H1 (cell line): ENCODE data around the gene UGT1A10. TPM values are rescaled to one million over a fixed set of nuclear protein-coding genes. Genes with fewer than 3 reads are reported as not detected.

Experiments used
- CTCF ChIA-PET: fragments of 300-600 bp; sonication (Branson Sonifier 250); formaldehyde crosslinking; loops from one replicate; lab custom pipeline; 2021; ENCODE audit not compliant: partially characterized antibody; lab: Charles Lee
- POLR2A ChIA-PET: fragments of 300-600 bp; sonication (Branson Sonifier 250); formaldehyde crosslinking; loops from one replicate; lab custom pipeline; 2021; ENCODE audit warnings: inconsistent platforms; ENCODE audit not compliant: partially characterized antibody; lab: Charles Lee
- DNase-seq, 2 experiments: peaks; one replicate each; pipeline versions ENCODE4 v3.0.0 to v3.0.0-alpha.2; 2010 to 2022; ENCODE audit warnings: low spot score in 2 of 2, low read depth in 1 of 2, mixed read lengths in 1 of 2
- FAIRE-seq: peaks from 2 replicates; lab custom pipeline; 2011; peaks lifted over from hg19 to GRCh38; lab: Jason Lieb, UNC
- H2AFZ ChIP-seq: 2 replicates; pipeline ENCODE4 v1.8.1; 2012; ENCODE audit warnings: low read length, inconsistent platforms
- H2AK5ac ChIP-seq: 2 replicates; pipeline ENCODE4 v1.6.1; 2013; ENCODE audit warnings: low read depth, low read length
- H2BK120ac ChIP-seq: replicated peaks from 2 replicates; pipeline ENCODE3; 2013; ENCODE audit warnings: low read depth, low read length, inconsistent platforms
- H2BK12ac ChIP-seq: 2 replicates; pipeline ENCODE4 v1.6.1; 2013; ENCODE audit warnings: low read depth, low read length
- H2BK15ac ChIP-seq: 2 replicates; pipeline ENCODE4 v1.6.1; 2013; ENCODE audit warnings: low read length
- H2BK20ac ChIP-seq: 2 replicates; pipeline ENCODE4 v1.6.1; 2013; ENCODE audit warnings: low read length
- H2BK5ac ChIP-seq: 2 replicates; pipeline ENCODE4 v1.6.1; 2013; ENCODE audit warnings: low read depth, low read length
- H3K14ac ChIP-seq: 2 replicates; pipeline ENCODE4 v1.6.1; 2013; ENCODE audit warnings: inconsistent platforms; ENCODE audit not compliant: insufficient read length
- H3K18ac ChIP-seq: 2 replicates; pipeline ENCODE4 v1.6.1; 2013; ENCODE audit warnings: low read length; ENCODE audit errors: extremely low read depth
- H3K23ac ChIP-seq: 2 replicates; pipeline ENCODE4 v1.6.1; 2013; ENCODE audit warnings: inconsistent platforms; ENCODE audit not compliant: insufficient read length
- H3K23me2 ChIP-seq: 2 replicates; pipeline ENCODE4 v1.6.1; 2013; ENCODE audit warnings: low read depth, low read length
- H3K27ac ChIP-seq: 2 replicates; pipeline ENCODE4 v1.6.1; 2011; ENCODE audit warnings: low read depth, low read length, inconsistent platforms
- H3K27me3 ChIP-seq, 4 experiments: replicated peaks in 1 of 4; 1 replicate in 1 of 4; 2 replicates in 3 of 4; pipeline versions ENCODE4 v1.6.1 to v1.8.1; 2011 to 2013; ENCODE audit warnings: low read length in 3 of 4, mild to moderate bottlenecking in 3 of 4, inconsistent platforms in 2 of 4, mixed read lengths in 2 of 4, moderate library complexity in 1 of 4; ENCODE audit not compliant: control insufficient read depth in 3 of 4, insufficient read depth in 3 of 4; ENCODE audit errors: extremely low read depth in 1 of 4
- H3K36me3 ChIP-seq, 4 experiments: 2 replicates each; pipeline versions ENCODE4 v1.6.1 to v1.8.1; 2011 to 2013; ENCODE audit warnings: mild to moderate bottlenecking in 4 of 4, low read length in 3 of 4, moderate library complexity in 2 of 4, control low read depth in 1 of 4, inconsistent platforms in 1 of 4; ENCODE audit not compliant: insufficient read depth in 4 of 4, control insufficient read depth in 2 of 4
- H3K4ac ChIP-seq: replicated peaks from 2 replicates; pipeline ENCODE3; 2013; ENCODE audit warnings: low read length, low read depth, mixed read lengths, inconsistent platforms; ENCODE audit not compliant: insufficient read length
- H3K4me1 ChIP-seq, 4 experiments: replicated peaks in 1 of 4; 1 replicate in 1 of 4; 2 replicates in 3 of 4; pipeline versions ENCODE4 v1.6.1 to v1.8.1; 2011 to 2013; ENCODE audit warnings: low read length in 3 of 4, inconsistent platforms in 2 of 4, mixed read lengths in 1 of 4; ENCODE audit not compliant: insufficient read depth in 4 of 4, control insufficient read depth in 3 of 4
- H3K4me2 ChIP-seq, 2 experiments: 2 replicates each; pipeline versions ENCODE4 v1.6.1 to v1.8.1; 2011 to 2013; ENCODE audit warnings: low read depth in 2 of 2, low read length in 2 of 2, control low read depth in 1 of 2, inconsistent platforms in 1 of 2, mild to moderate bottlenecking in 1 of 2; ENCODE audit not compliant: insufficient read depth in 1 of 2
- H3K4me3 ChIP-seq, 4 experiments: fragments of 200-600, 300-600 bp in 1 of 4; sonication (generic), shearing (Covaris generic), sonication (Bioruptor Twin) in 1 of 4; 2 replicates each; pipeline versions ENCODE4 v1.5.1 to v1.8.1; 2011 to 2016; ENCODE audit warnings: low read length in 4 of 4, low read depth in 3 of 4, control low read depth in 2 of 4, inconsistent platforms in 2 of 4, mild to moderate bottlenecking in 2 of 4, mixed read lengths in 1 of 4, moderate library complexity in 1 of 4; ENCODE audit not compliant: insufficient read depth in 2 of 4; ENCODE audit errors: extremely low read depth in 1 of 4
- H3K56ac ChIP-seq: replicated peaks from 2 replicates; pipeline ENCODE3; 2013; ENCODE audit warnings: low read depth, mild to moderate bottlenecking, mixed read lengths, low read length, inconsistent platforms; ENCODE audit not compliant: insufficient read length
- H3K79me1 ChIP-seq: 2 replicates; pipeline ENCODE4 v1.6.1; 2013; ENCODE audit warnings: low read depth, low read length, control low read depth
- H3K79me2 ChIP-seq, 2 experiments: 2 replicates each; pipeline versions ENCODE4 v1.6.1 to v1.8.1; 2012 to 2013; ENCODE audit warnings: low read length in 2 of 2, mild to moderate bottlenecking in 2 of 2, inconsistent platforms in 1 of 2; ENCODE audit not compliant: insufficient read depth in 2 of 2, control insufficient read depth in 1 of 2
- H3K9ac ChIP-seq, 4 experiments: replicated peaks in 1 of 4; 1 replicate in 1 of 4; 2 replicates in 3 of 4; pipeline versions ENCODE4 v1.6.1 to v1.8.1; 2011 to 2013; ENCODE audit warnings: low read depth in 3 of 4, low read length in 3 of 4, control low read depth in 2 of 4, mild to moderate bottlenecking in 2 of 4, moderate library complexity in 2 of 4, inconsistent platforms in 1 of 4; ENCODE audit errors: extremely low read depth in 1 of 4
- H3K9me3 ChIP-seq, 2 experiments: 2 replicates each; pipeline versions ENCODE4 v1.6.1 to v1.8.1; 2012 to 2013; ENCODE audit warnings: mild to moderate bottlenecking in 2 of 2, moderate library complexity in 2 of 2, control low read depth in 1 of 2, inconsistent platforms in 1 of 2, low read depth in 1 of 2, low read length in 1 of 2, mixed read lengths in 1 of 2; ENCODE audit not compliant: insufficient read depth in 2 of 2
- H4K20me1 ChIP-seq, 2 experiments: replicated peaks in 1 of 2; 2 replicates each; pipeline versions ENCODE3 to v1.8.1; 2011 to 2013; ENCODE audit warnings: inconsistent platforms in 2 of 2, low read length in 2 of 2, mild to moderate bottlenecking in 1 of 2; ENCODE audit not compliant: insufficient read depth in 2 of 2, control insufficient read depth in 1 of 2
- H4K5ac ChIP-seq: 2 replicates; pipeline ENCODE4 v1.6.1; 2013; ENCODE audit warnings: low read length, low read depth, mixed read lengths, inconsistent platforms; ENCODE audit not compliant: insufficient read length
- H4K8ac ChIP-seq: 2 replicates; pipeline ENCODE4 v1.8.0; 2013; ENCODE audit warnings: mild to moderate bottlenecking, moderate library complexity, low read length, inconsistent platforms; ENCODE audit not compliant: insufficient read depth; ENCODE audit errors: extremely low read depth
- H4K91ac ChIP-seq: replicated peaks from 2 replicates; pipeline ENCODE3; 2013; ENCODE audit warnings: low read length, mixed read lengths, inconsistent platforms; ENCODE audit not compliant: insufficient read length
- CHD1 ChIP-seq: IDR thresholded peaks from 2 replicates; pipeline ENCODE4 v1.6.1; 2012; ENCODE audit warnings: low read depth, low read length, improper control_type of control experiment
- CTBP2 ChIP-seq: IDR thresholded peaks from 2 replicates; pipeline ENCODE4 v1.7.0; 2011; ENCODE audit warnings: borderline replicate concordance, mild to moderate bottlenecking, moderate library complexity, mixed read lengths, low read length; ENCODE audit not compliant: insufficient read depth, insufficient read length
- EGR1 ChIP-seq: IDR thresholded peaks from 2 replicates; pipeline ENCODE4 v1.6.1; 2011; ENCODE audit warnings: low read depth, low read length, borderline replicate concordance
- EP300 ChIP-seq, 2 experiments: IDR thresholded peaks; 1 replicate in 1 of 2; 2 replicates in 1 of 2; pipeline ENCODE4 v1.6.1; 2011 to 2012; ENCODE audit warnings: low read depth in 2 of 2, low read length in 2 of 2, mild to moderate bottlenecking in 2 of 2, borderline replicate concordance in 1 of 2, inconsistent platforms in 1 of 2, moderate library complexity in 1 of 2
- EZH2 ChIP-seq: fragments of 200-600 bp; sonication (generic); IDR thresholded peaks from 2 replicates; pipeline ENCODE4 v1.7.1; 2012; ENCODE audit warnings: low read depth, mild to moderate bottlenecking, moderate library complexity, low read length, inconsistent platforms; ENCODE audit not compliant: severe bottlenecking
- FOSL1 ChIP-seq: IDR thresholded peaks from 2 replicates; pipeline ENCODE4 v1.6.1; 2011; ENCODE audit warnings: mild to moderate bottlenecking, low read depth, low read length, moderate library complexity; ENCODE audit not compliant: insufficient read depth
- KDM5A ChIP-seq: fragments of 200-600 bp; IDR thresholded peaks from 2 replicates; pipeline ENCODE4 v1.7.1; 2012; ENCODE audit warnings: mild to moderate bottlenecking, low read length, inconsistent platforms, mixed read lengths
- POLR2A ChIP-seq, 2 experiments: IDR thresholded peaks; 1 replicate in 1 of 2; 2 replicates in 1 of 2; pipeline ENCODE4 v1.6.1; 2011; ENCODE audit warnings: low read depth in 2 of 2, low read length in 2 of 2, mild to moderate bottlenecking in 2 of 2; ENCODE audit errors: control extremely low read depth in 1 of 2
- POLR2AphosphoS5 ChIP-seq: IDR thresholded peaks from 2 replicates; pipeline ENCODE4 v1.6.1; 2011; ENCODE audit warnings: low read depth, low read length
- SIX5 ChIP-seq: IDR thresholded peaks from 2 replicates; pipeline ENCODE4 v1.6.1; 2011; ENCODE audit warnings: mild to moderate bottlenecking, low read depth, low read length
- SP1 ChIP-seq: IDR thresholded peaks from 2 replicates; pipeline ENCODE4 v1.6.1; 2011; ENCODE audit warnings: low read depth, low read length
- SP2 ChIP-seq: IDR thresholded peaks from 2 replicates; pipeline ENCODE4 v1.6.1; 2012; ENCODE audit warnings: mild to moderate bottlenecking, low read length, inconsistent platforms
- SP4 ChIP-seq: IDR thresholded peaks from 2 replicates; pipeline ENCODE4 v1.6.1; 2012; ENCODE audit warnings: low read length, inconsistent platforms
- ZNF274 ChIP-seq: IDR thresholded peaks from 2 replicates; pipeline ENCODE4 v1.7.0; 2012; ENCODE audit warnings: low read length, borderline replicate concordance; ENCODE audit errors: extremely low read depth
- WGBS, 2 experiments: shearing (Covaris generic) in 1 of 2; methylation state at CpG; one replicate each; pipeline versions ENCODE4 v1.1.6 to v1.1.7; 2013 to 2015; ENCODE audit warnings: low lambda C conversion rate in 2 of 2, mixed read lengths in 2 of 2, inconsistent platforms in 1 of 2, low coverage in 1 of 2, missing lambda C conversion rate in 1 of 2; ENCODE audit not compliant: insufficient replicate concordance in 2 of 2, insufficient coverage in 1 of 2, insufficient read length in 1 of 2; ENCODE audit errors: extremely low coverage in 1 of 2, missing lambda C conversion rate in 1 of 2; 5-methylcytosine and 5-hydroxymethylcytosine counted together
- polyA plus RNA-seq, 7 experiments: library from polyadenylated mRNA; depleted of rRNA in 3 of 7; stranded (reverse) in 5 of 7; unstranded in 2 of 7; fragments of >200 nt in 5 of 7; fragments of 200-250 nt in 2 of 7; gene quantifications; 1 replicate in 5 of 7; 2 replicates in 1 of 7; 4 replicates in 1 of 7; pipeline versions ENCODE4 v1.2.1 to v1.2.3, GENCODE V29; 2011 to 2013; ENCODE audit warnings: missing spikeins in 2 of 7, mixed read lengths in 2 of 7
- total RNA-seq: library from RNA; stranded (reverse); fragmentation: NEBNext Ultra II Directional; extraction: Animal tissue kit (Norgen Biotek cat#: 25700); gene quantifications from 2 replicates; pipeline ENCODE4 v1.2.1, GENCODE V29; 2021
- TF ChIP-seq, protein P1 (sequence below): IDR thresholded peaks from 2 replicates; pipeline ENCODE4 v1.6.1; 2011; ENCODE audit warnings: low read depth, mild to moderate bottlenecking, low read length; ENCODE audit not compliant: insufficient read depth

Gene UGT1A10
- total and polyA plus RNA-seq, 2 of the 8 experiments (the other 6 are each of a cell fraction or from before 2014, with no cell fraction given), result not detected

GRCh38 chr2:233773854-233774253 lies 137.6 kb downstream of the UGT1A10 start:
- no peak overlapping the region for H2BK120ac ChIP-seq
- no peak overlapping the region for H3K4me3 ChIP-seq
- no peaks in the 10 kb centered on the region for H4K20me1 ChIP-seq
- no peak overlapping the region for H3K23ac ChIP-seq
- no peak overlapping the region for H4K91ac ChIP-seq
- H3K4me1 ChIP-seq, result no peaks in the 10 kb centered on the region
- ChIA-PET POLR2A (no interaction called here), CTCF (no interaction called here)
- FAIRE-seq (no peak), DNase-seq (no peak)
- H3K18ac ChIP-seq, result no peak overlapping the region
- no peak overlapping the region for H3K4me2 ChIP-seq
- H3K79me1 ChIP-seq, result no peaks in the 10 kb centered on the region
- peaks cover 2% of the 10 kb centered on the region; the same call in 1 of the 2 replicates for H3K23me2 ChIP-seq
- H2AK5ac ChIP-seq, result no peak overlapping the region
- H2AFZ ChIP-seq, result no peak overlapping the region
- WGBS, 2 experiments, result 94% methylated on average over 5 of the region's 5 CpGs; no CpG with 5 or more reads in 1 of the 2 experiments
- H3K9ac ChIP-seq, result no peak overlapping the region
- H3K14ac ChIP-seq, result no peak overlapping the region
- H4K8ac ChIP-seq, result no peak overlapping the region
- no peaks in the 10 kb centered on the region for H3K27me3 ChIP-seq
- no peak overlapping the region for H2BK15ac ChIP-seq
- H2BK20ac ChIP-seq, result no peak overlapping the region
- no peaks in the 10 kb centered on the region for H3K36me3 ChIP-seq
- no peak overlapping the region for H3K4ac ChIP-seq
- H3K79me2 ChIP-seq, result no peaks in the 10 kb centered on the region
- H2BK12ac ChIP-seq, result no peak overlapping the region
- H3K56ac ChIP-seq, result no peak overlapping the region
- H3K9me3 ChIP-seq, result peaks cover 7 to 17% of the 10 kb centered on the region in 2 experiments; a peak in 3 of 4 replicates
- no peak overlapping the region for H2BK5ac ChIP-seq
- H3K27ac ChIP-seq, result no peak overlapping the region
- H4K5ac ChIP-seq, result no peak overlapping the region
- TF ChIP-seq CHD1 (no peak), CTBP2 (no peak), FOSL1 (no peak), SP4 (no peak), KDM5A (no peak), SP2 (no peak), SP1 (no peak), EP300 (IDR thresholded peaks at IDR 0.05; ENCODE audit: borderline replicate concordance in 1 of 2, low read depth in 2 of 2, low read length in 2 of 2) (no peak), EGR1 (no peak), EZH2 (no peak), SIX5 (no peak), POLR2A (IDR thresholded peaks at IDR 0.05; ENCODE audit: control extremely low read depth in 1 of 2, low read depth in 2 of 2, low read length in 2 of 2) (no peak), ZNF274 (no peak), POLR2AphosphoS5 (no peak)
- TF ChIP-seq, protein P1, sequence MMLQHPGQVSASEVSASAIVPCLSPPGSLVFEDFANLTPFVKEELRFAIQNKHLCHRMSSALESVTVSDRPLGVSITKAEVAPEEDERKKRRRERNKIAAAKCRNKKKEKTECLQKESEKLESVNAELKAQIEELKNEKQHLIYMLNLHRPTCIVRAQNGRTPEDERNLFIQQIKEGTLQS, result no peak
